ENCODE data around the gene TMEM107. TPM values are rescaled to one million over a fixed set of nuclear protein-coding genes. Genes with fewer than 3 reads are reported as not detected.

The TMEM107 gene
- total RNA-seq, 1 experiment from 2014 or later: 30.1 TPM

DNA sequence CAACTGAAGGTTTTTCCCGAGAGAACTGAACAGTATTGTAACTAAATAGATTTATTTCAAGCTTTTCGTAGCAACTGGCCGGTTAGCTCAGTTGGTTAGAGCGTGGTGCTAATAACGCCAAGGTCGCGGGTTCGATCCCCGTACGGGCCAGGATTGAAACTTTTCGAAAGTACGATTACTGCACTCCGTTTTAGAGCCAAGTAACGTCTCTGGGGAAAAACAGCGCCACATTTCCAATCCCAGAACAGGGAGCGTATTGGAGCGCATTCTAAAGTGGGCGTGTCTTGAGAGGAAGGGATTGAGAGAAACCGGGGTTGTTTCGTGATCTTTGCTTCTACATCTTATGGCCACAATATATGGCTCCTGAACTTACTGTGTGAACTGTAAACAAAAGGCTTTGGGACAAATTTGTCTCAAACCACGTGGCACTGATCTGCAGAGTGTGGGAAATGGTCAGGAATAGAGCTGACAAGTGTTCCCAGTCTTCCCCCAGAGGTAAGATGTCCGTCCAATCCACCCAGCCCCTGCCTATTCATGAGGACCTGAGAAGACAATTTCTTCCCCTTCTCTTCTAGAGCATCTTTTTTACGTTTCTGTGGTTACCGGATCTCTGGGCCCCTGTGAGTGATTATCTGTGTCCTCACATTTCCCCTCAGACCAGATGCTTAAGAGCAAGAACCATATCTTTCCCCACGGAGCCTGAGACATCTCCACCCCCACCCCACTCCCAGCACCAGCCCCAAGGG, 11.5 kb upstream of the TMEM107 start (continued):
- TF ChIP-seq, protein P1, sequence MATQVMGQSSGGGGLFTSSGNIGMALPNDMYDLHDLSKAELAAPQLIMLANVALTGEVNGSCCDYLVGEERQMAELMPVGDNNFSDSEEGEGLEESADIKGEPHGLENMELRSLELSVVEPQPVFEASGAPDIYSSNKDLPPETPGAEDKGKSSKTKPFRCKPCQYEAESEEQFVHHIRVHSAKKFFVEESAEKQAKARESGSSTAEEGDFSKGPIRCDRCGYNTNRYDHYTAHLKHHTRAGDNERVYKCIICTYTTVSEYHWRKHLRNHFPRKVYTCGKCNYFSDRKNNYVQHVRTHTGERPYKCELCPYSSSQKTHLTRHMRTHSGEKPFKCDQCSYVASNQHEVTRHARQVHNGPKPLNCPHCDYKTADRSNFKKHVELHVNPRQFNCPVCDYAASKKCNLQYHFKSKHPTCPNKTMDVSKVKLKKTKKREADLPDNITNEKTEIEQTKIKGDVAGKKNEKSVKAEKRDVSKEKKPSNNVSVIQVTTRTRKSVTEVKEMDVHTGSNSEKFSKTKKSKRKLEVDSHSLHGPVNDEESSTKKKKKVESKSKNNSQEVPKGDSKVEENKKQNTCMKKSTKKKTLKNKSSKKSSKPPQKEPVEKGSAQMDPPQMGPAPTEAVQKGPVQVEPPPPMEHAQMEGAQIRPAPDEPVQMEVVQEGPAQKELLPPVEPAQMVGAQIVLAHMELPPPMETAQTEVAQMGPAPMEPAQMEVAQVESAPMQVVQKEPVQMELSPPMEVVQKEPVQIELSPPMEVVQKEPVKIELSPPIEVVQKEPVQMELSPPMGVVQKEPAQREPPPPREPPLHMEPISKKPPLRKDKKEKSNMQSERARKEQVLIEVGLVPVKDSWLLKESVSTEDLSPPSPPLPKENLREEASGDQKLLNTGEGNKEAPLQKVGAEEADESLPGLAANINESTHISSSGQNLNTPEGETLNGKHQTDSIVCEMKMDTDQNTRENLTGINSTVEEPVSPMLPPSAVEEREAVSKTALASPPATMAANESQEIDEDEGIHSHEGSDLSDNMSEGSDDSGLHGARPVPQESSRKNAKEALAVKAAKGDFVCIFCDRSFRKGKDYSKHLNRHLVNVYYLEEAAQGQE (IDR thresholded peaks at IDR 0.05; ENCODE audit: low read depth): no peak

DNA sequence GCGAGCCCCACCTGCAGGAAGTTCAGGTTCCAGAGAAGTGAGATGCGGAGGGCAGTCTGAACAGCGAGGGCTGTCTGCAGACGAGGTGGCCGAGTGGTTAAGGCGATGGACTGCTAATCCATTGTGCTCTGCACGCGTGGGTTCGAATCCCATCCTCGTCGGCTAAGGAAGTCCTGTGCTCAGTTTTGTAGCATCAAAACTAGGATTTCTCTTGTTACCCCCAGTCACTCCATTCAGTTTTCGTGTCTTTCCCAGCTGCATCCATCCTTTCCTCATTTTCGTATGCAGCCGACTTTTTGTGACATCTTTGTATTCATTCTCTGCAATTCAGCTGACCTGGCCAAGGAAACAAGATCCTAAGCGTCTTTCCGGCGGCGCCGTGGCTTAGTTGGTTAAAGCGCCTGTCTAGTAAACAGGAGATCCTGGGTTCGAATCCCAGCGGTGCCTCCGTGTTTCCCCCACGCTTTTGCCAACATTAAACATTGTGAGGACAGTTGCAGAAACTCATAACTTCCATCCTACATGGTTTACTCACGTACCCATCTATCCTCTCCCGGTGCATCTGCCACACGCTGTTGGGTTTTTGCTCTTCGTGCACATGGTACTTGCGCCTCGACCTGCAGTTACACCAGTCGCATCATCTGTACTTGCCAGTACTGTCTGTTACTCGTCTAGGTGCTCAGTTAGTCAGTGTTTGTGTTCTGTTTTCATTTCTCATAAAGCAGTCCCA, 10.8 kb upstream of the TMEM107 start:
- ChIA-PET CTCF (interaction anchor here (1.1 to 1.2 kb wide), 2 partner anchors 53 to 68 kb away, joined by 3 to 4 read pairs; partner anchors contain the start of gene ALOXE3), POLR2A (interaction anchor here (0.6 to 6.9 kb wide), 7 partner anchors 12 to 65 kb away, joined by 3 to 63 read pairs (median 5); partner anchors contain the start of gene AURKB), RAD21 (ENCODE audit: low non-redundant PET in 1 of 2, low total read pairs in 2 of 2, uncharacterized antibody in 2 of 2, unreplicated experiment in 2 of 2) (interaction anchor here in 1 of 2 experiments (1.0 to 1.1 kb wide), 2 partner anchors 35 to 109 kb away, joined by 3 to 4 read pairs; no protein-coding TSS in a partner anchor)
- DNase-seq (ENCODE audit: low read depth, low spot score) (peak; percentile 94), ATAC-seq (peak; percentile 52)
- Histone ChIP-seq H3K4me1 (ENCODE audit: control insufficient read depth in 1 of 2, insufficient read depth in 2 of 2, low read length in 2 of 2) (peaks cover 25 to 52% of the 10 kb centered on the region in 2 experiments), H3K27me3 (ENCODE audit: insufficient read depth, low read length) (no peaks in the 10 kb centered on the region), H2AFZ (ENCODE audit: low read depth, low read length, poor library complexity, severe bottlenecking) (peak overlapping the region; percentile 56), H3K27ac (ENCODE audit: low read depth, low read length) (peak overlapping the region; percentile 70), H3K79me2 (ENCODE audit: insufficient read depth, low read length) (peaks cover 14% of the 10 kb centered on the region; the same call in 1 of the 2 replicates), H4K20me1 (ENCODE audit: insufficient read depth) (no peaks in the 10 kb centered on the region), H3K4me3 (replicated peaks in 1 of 2; ENCODE audit: low read depth in 1 of 2, low read length in 2 of 2) (peak overlapping the region; percentile 41 to 62), H3K9me2 (ENCODE audit: insufficient read depth) (no peaks in the 10 kb centered on the region), H3K9ac (ENCODE audit: low read length) (peak overlapping the region; percentile 70), H3K4me2 (ENCODE audit: low read length) (peak overlapping the region; percentile 95), H3K36me3 (ENCODE audit: control insufficient read depth in 1 of 2, insufficient read depth in 2 of 2, low read length in 2 of 2) (no peaks in the 10 kb centered on the region), H3K9me3 (ENCODE audit: control insufficient read depth in 1 of 2, insufficient read depth in 1 of 2, low read depth in 1 of 2, low read length in 2 of 2) (no peaks in the 10 kb centered on the region)
- TF ChIP-seq, protein P2, sequence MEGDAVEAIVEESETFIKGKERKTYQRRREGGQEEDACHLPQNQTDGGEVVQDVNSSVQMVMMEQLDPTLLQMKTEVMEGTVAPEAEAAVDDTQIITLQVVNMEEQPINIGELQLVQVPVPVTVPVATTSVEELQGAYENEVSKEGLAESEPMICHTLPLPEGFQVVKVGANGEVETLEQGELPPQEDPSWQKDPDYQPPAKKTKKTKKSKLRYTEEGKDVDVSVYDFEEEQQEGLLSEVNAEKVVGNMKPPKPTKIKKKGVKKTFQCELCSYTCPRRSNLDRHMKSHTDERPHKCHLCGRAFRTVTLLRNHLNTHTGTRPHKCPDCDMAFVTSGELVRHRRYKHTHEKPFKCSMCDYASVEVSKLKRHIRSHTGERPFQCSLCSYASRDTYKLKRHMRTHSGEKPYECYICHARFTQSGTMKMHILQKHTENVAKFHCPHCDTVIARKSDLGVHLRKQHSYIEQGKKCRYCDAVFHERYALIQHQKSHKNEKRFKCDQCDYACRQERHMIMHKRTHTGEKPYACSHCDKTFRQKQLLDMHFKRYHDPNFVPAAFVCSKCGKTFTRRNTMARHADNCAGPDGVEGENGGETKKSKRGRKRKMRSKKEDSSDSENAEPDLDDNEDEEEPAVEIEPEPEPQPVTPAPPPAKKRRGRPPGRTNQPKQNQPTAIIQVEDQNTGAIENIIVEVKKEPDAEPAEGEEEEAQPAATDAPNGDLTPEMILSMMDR (IDR thresholded peaks at IDR 0.05 in 2 of 3, conservative IDR thresholded peaks at IDR 0.05 in 1 of 3; ENCODE audit: borderline replicate concordance in 1 of 3, insufficient read depth in 1 of 3, low read depth in 2 of 3, low read length in 2 of 3): peak in 1 of 3 experiments; percentile 42; a peak in 3 of 6 replicates
- TF ChIP-seq, protein P3, sequence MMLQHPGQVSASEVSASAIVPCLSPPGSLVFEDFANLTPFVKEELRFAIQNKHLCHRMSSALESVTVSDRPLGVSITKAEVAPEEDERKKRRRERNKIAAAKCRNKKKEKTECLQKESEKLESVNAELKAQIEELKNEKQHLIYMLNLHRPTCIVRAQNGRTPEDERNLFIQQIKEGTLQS (IDR thresholded peaks at IDR 0.05): peak; percentile 96
- TF ChIP-seq, protein P4, sequence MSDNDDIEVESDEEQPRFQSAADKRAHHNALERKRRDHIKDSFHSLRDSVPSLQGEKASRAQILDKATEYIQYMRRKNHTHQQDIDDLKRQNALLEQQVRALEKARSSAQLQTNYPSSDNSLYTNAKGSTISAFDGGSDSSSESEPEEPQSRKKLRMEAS (IDR thresholded peaks at IDR 0.05): peak; percentile 48
- TF ChIP-seq, protein P5, sequence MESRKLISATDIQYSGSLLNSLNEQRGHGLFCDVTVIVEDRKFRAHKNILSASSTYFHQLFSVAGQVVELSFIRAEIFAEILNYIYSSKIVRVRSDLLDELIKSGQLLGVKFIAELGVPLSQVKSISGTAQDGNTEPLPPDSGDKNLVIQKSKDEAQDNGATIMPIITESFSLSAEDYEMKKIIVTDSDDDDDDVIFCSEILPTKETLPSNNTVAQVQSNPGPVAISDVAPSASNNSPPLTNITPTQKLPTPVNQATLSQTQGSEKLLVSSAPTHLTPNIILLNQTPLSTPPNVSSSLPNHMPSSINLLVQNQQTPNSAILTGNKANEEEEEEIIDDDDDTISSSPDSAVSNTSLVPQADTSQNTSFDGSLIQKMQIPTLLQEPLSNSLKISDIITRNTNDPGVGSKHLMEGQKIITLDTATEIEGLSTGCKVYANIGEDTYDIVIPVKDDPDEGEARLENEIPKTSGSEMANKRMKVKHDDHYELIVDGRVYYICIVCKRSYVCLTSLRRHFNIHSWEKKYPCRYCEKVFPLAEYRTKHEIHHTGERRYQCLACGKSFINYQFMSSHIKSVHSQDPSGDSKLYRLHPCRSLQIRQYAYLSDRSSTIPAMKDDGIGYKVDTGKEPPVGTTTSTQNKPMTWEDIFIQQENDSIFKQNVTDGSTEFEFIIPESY (IDR thresholded peaks at IDR 0.05; ENCODE audit: extremely low read depth, insufficient replicate concordance, low read length): no peak
- TF ChIP-seq CBX3 (IDR thresholded peaks at IDR 0.05; ENCODE audit: low read depth) (peak; percentile 47; the same call in 1 of the 2 replicates), EGR1 (IDR thresholded peaks at IDR 0.05; ENCODE audit: low read depth) (peak; percentile 0; the same call in 1 of the 2 replicates), ZNF274 (IDR thresholded peaks at IDR 0.05; ENCODE audit: low read depth, low read length) (no peak), YY1 (IDR thresholded peaks at IDR 0.05; ENCODE audit: extremely low read depth, insufficient replicate concordance, low read depth, low read length) (peak; percentile 58), SIN3A (IDR thresholded peaks at IDR 0.05; ENCODE audit: low read depth) (0 out of 2 replicates have a peak, but pooled peaks have one; percentile 71), TCF7L2 (IDR thresholded peaks at IDR 0.05; ENCODE audit: borderline replicate concordance, extremely low read depth, insufficient read depth, insufficient read length) (peak; percentile 10)
- BruUV-seq (replicated peaks): no TSS peak
- intact Hi-C loops (cut with micrococcal nuclease): loop anchor here (1.0 to 5.0 kb wide), 4 partner anchors 35 to 68 kb away; partner anchors contain the start of genes CTC1 and PFAS
